Suprapubic skin (tissue), 4 donors: ENCODE data around the gene RAPGEF4. TPM values are rescaled to one million over a fixed set of nuclear protein-coding genes. Genes with fewer than 3 reads are reported as not detected.

Source experiments
- DNase-seq, 2 donors: peaks; one replicate each; pipeline ENCODE4 v3.0.0-alpha.2; 2019; ENCODE audit warnings: low spot score in 2 of 2
- H3K27ac ChIP-seq: fragments of 200-600 bp; sonication (generic); one replicate; pipeline ENCODE4 v1.5.1; 2019
- H3K27me3 ChIP-seq: fragments of 200-600 bp; sonication (generic); one replicate; pipeline ENCODE4 v1.5.1; 2019
- H3K36me3 ChIP-seq: fragments of 200-600 bp; sonication (generic); one replicate; pipeline ENCODE4 v1.5.1; 2019
- H3K4me1 ChIP-seq: fragments of 200-600 bp; sonication (generic); one replicate; pipeline ENCODE4 v1.5.1; 2019
- H3K4me3 ChIP-seq: fragments of 200-600 bp; sonication (generic); one replicate; pipeline ENCODE4 v1.5.1; 2019; ENCODE audit warnings: mild to moderate bottlenecking
- H3K9me3 ChIP-seq: fragments of 200-600 bp; sonication (generic); one replicate; pipeline ENCODE4 v1.5.1; 2019
- EP300 ChIP-seq: sonication (generic); formaldehyde crosslinking; IDR thresholded peaks from one replicate; pipeline ENCODE4 v1.6.1; 2017; ENCODE audit warnings: antibody characterized with exemption
- POLR2A ChIP-seq, 2 donors: fragments of 450-650 bp; IDR thresholded peaks; one replicate each; pipeline ENCODE4 v1.6.1; 2017; ENCODE audit warnings: antibody characterized with exemption in 2 of 2, mild to moderate bottlenecking in 2 of 2, moderate library complexity in 2 of 2
- POLR2AphosphoS5 ChIP-seq, 3 donors: sonication (generic); formaldehyde crosslinking; IDR thresholded peaks; one replicate each; pipeline ENCODE4 v1.6.1; 2017; ENCODE audit warnings: antibody characterized with exemption in 3 of 3
- WGBS: methylation state at CpG from one replicate; pipeline ENCODE4 v1.1.5; 2018; 5-methylcytosine and 5-hydroxymethylcytosine counted together
- total RNA-seq, 4 donors: library from RNA; depleted of rRNA; stranded (reverse); fragments of >200 nt; gene quantifications; one replicate each; pipeline ENCODE4 v1.1.0, GENCODE V29; 2016
- TF ChIP-seq, protein P1 (sequence below), 2 donors: fragments of 200-600 bp in 1 of 2; fragments of 450-650 bp in 1 of 2; sonication (generic) in 1 of 2; IDR thresholded peaks; one replicate each; pipeline ENCODE4 v1.5.1; 2016 to 2019; ENCODE audit warnings: antibody characterized with exemption in 2 of 2, mild to moderate bottlenecking in 1 of 2, moderate library complexity in 1 of 2

Gene RAPGEF4
- total RNA-seq, 4 donors from 2014 or later: 19.9 to 49.5 (median 27.5) TPM

DNA sequence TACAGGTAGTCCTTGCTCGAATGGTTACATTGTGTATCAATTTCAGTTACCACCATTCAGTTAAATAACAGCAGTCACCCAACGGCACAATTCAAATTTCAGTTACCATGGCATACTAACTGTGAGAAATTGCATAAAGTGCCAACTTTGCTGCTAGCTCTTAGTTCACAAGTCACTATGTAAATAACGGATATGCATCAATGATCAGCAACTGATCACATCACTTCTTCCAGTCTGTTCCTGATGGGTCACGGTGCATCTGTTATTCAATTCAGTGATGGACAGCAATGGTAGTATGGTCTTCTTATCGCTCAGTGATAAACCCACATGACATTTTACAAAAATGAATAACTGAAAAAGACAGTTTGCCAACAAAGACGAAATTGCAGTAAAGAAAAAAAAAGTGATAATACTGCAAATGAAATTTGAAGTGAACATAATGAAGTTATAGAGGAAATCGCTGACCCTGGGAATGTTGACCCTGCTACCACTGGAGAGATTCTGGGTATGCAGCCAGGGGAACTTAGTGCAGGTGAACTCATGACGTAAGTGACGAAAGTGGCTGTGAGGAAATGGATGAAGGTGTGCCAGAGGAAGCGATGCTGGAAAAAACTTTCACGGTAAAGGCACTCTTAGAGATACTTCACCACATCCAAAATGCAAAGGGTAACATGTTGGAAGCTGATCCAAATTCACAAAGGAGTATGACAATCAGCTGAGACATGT, 25.9 kb upstream of the RAPGEF4 start:
- Histone ChIP-seq H3K27ac (no peak overlapping the region), H3K36me3 (no peaks in the 10 kb centered on the region), H3K4me1 (no peaks in the 10 kb centered on the region), H3K9me3 (no peaks in the 10 kb centered on the region), H3K27me3 (no peaks in the 10 kb centered on the region), H3K4me3 (no peak overlapping the region)
- no peak for DNase-seq
- 80% methylated on average over 11 of the region's 11 CpGs for WGBS
- TF ChIP-seq, protein P1, sequence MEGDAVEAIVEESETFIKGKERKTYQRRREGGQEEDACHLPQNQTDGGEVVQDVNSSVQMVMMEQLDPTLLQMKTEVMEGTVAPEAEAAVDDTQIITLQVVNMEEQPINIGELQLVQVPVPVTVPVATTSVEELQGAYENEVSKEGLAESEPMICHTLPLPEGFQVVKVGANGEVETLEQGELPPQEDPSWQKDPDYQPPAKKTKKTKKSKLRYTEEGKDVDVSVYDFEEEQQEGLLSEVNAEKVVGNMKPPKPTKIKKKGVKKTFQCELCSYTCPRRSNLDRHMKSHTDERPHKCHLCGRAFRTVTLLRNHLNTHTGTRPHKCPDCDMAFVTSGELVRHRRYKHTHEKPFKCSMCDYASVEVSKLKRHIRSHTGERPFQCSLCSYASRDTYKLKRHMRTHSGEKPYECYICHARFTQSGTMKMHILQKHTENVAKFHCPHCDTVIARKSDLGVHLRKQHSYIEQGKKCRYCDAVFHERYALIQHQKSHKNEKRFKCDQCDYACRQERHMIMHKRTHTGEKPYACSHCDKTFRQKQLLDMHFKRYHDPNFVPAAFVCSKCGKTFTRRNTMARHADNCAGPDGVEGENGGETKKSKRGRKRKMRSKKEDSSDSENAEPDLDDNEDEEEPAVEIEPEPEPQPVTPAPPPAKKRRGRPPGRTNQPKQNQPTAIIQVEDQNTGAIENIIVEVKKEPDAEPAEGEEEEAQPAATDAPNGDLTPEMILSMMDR (IDR thresholded peaks at IDR 0.05): no peak

DNA sequence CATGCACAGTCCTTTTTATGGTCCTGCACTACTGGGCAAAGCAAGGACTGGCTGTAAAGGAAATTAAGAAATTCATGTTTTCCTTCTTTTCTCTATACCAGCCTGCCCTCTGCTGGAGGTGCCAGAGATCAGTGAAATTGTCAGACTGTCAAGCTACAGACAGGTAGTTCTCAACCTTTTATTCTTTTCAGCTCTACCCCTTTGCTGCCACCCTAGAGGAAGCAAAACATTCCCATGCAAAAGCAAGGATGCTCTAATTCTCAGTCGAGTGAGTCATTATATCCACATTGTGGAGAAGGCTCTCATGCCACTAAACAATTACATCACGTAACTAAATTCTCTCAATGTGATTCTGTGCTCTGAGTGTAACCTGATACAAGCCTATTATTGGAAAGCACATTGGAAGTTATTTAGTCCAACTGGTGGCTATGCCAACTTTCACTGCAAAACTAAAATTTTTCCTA, 25.0 kb upstream of the RAPGEF4 start:
- TF ChIP-seq EP300: no peak
- TF ChIP-seq, protein P1 (IDR thresholded peaks at IDR 0.05): peak; percentile 30 to 49
- WGBS: 30% methylated on average over 2 of the region's 2 CpGs
- H3K27me3 ChIP-seq: no peaks in the 10 kb centered on the region

DNA sequence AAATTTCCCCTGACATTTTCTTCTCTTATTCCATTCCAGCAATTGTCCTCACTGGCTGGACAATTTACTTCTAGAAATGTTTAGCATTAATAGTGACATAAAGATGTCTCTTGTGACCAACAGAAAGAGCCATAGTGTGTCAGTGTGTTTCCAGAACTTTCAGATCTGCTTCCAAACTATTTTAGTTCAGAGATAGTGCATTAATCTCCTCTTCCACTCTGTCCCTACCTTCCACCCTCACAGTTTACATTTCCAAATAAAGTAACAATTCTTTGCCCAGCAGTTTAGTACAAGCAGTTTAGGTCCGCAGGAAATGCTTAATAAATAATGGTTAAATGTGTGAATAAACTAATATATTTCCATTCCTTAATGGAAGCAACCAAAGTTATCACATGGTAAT, 24.5 kb upstream of the RAPGEF4 start:
- Histone ChIP-seq H3K9me3 (no peaks in the 10 kb centered on the region), H3K4me1 (no peaks in the 10 kb centered on the region), H3K36me3 (no peaks in the 10 kb centered on the region), H3K27me3 (no peaks in the 10 kb centered on the region), H3K4me3 (no peak overlapping the region), H3K27ac (no peak overlapping the region)
- DNase-seq: no peak
- TF ChIP-seq, protein P1 (IDR thresholded peaks at IDR 0.05): no peak
- TF ChIP-seq POLR2AphosphoS5 (IDR thresholded peaks at IDR 0.05): no peak
- no peak for TF ChIP-seq POLR2A (IDR thresholded peaks at IDR 0.05)
- TF ChIP-seq EP300: no peak
- 84% methylated on average over 1 of the region's 1 CpG for WGBS

More for the DNA sequence above, 25.0 kb upstream of the RAPGEF4 start:
- Histone ChIP-seq H3K27ac (no peak overlapping the region), H3K4me3 (no peak overlapping the region), H3K36me3 (no peaks in the 10 kb centered on the region), H3K4me1 (no peaks in the 10 kb centered on the region), H3K9me3 (no peaks in the 10 kb centered on the region)
- DNase-seq: no peak

GRCh38 chr2:172712251-172712650, 23.4 kb upstream of the RAPGEF4 start:
- Histone ChIP-seq H3K27ac (no peak overlapping the region), H3K9me3 (no peaks in the 10 kb centered on the region), H3K36me3 (no peaks in the 10 kb centered on the region), H3K4me1 (no peaks in the 10 kb centered on the region), H3K27me3 (no peaks in the 10 kb centered on the region), H3K4me3 (no peak overlapping the region)
- TF ChIP-seq POLR2AphosphoS5 (IDR thresholded peaks at IDR 0.05) (no peak), EP300 (no peak), POLR2A (IDR thresholded peaks at IDR 0.05) (no peak)
- TF ChIP-seq, protein P1 (IDR thresholded peaks at IDR 0.05): no peak
- 98% methylated on average over 10 of the region's 13 CpGs for WGBS
- no peak for DNase-seq

DNA sequence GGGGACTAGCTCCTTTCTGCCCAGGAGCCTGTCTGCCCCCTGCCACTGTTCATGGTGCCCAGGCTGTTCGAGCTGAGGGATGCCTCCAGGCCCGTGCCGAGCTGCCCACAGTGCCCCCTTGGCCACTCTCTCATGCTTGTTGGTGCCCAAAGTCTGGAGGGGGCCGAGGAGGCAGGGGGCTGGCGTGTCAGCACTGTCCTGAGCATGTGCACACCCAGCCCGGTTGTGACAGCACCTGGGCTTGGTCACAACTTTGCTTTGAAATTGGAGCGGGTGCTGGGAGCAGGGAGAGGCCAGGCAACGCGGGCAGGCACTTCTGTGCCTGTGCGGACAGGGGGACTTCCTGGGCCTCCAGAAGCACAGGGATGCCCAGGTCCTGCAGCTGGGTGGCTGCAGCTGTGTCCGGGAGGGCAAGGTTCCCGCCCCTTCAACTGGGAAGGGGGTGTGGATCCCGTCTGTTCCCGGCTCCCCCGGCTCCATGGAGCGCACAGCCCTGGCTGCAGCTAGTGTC, 22.2 kb upstream of the RAPGEF4 start:
- WGBS: 86% methylated on average over 9 of the region's 16 CpGs
- Histone ChIP-seq H3K4me1 (no peaks in the 10 kb centered on the region), H3K9me3 (no peaks in the 10 kb centered on the region), H3K4me3 (no peak overlapping the region), H3K36me3 (no peaks in the 10 kb centered on the region), H3K27me3 (no peaks in the 10 kb centered on the region), H3K27ac (no peak overlapping the region)
- no peak for DNase-seq
- TF ChIP-seq EP300 (no peak), POLR2A (IDR thresholded peaks at IDR 0.05) (no peak), POLR2AphosphoS5 (IDR thresholded peaks at IDR 0.05) (no peak)
- TF ChIP-seq, protein P1 (IDR thresholded peaks at IDR 0.05): no peak
